ENCODE results near the gene SORCS2. TPM values are rescaled to one million over a fixed set of nuclear protein-coding genes. Genes with fewer than 3 reads are reported as not detected.

SORCS2 gene
- total and polyA plus RNA-seq, 2 of the 8 experiments (the other 6 are each of a cell fraction or from before 2014, with no cell fraction given), result 0.36 to 1.8 TPM

DNA sequence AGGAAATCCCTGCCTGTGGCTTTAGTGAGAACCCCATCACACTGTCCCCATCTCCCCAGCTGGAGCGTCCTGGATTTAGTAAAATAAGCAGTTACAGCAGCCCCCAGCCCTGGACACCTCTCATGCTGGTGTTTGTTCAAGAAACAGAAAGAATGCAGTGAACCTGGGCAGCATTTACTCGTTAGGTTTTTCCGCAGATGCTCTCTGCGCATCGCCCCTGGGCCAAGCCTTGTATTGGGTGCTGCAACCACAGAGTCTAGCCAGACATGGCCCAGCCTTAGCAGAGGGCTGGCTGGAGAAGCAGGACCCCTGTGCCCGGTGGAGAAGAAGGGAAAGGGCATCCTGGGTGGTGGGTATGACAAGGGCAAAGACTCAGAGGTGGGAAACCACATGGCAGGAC lies 378.7 kb downstream of the SORCS2 start (continued):
- no peak for TF ChIP-seq RFX5 (IDR thresholded peaks at IDR 0.05; ENCODE audit: borderline replicate concordance, low read depth, low read length)
- no peak for TF ChIP-seq TBP (IDR thresholded peaks at IDR 0.05; ENCODE audit: low read depth, low read length)
- TF ChIP-seq TEAD4 (IDR thresholded peaks at IDR 0.05; ENCODE audit: low read depth, low read length), result no peak
